ENCODE measurements around the gene PVALB.

GRCh38 chr22:36783743-36784142 is 33.1 kb downstream of the PVALB start:
- TF ChIP-seq CTCF (conservative IDR thresholded peaks at IDR 0.05) (no peak), ZFX (IDR thresholded peaks at IDR 0.05) (no peak)

Measured in C4-2B (cell line).